ENCODE measurements around the gene AOAH.

AOAH gene

GRCh38 chr7:36630112-36630650, 94.1 kb downstream of the AOAH start:
- H3K27me3 ChIP-seq (replicated peaks in 2 of 5; ENCODE audit: control insufficient read depth in 4 of 5, insufficient read depth in 5 of 5, low read length in 4 of 5), result no peaks in the 10 kb centered on the region
- H3K4me3 ChIP-seq (ENCODE audit: control insufficient read depth in 1 of 7, extremely low read depth in 1 of 7, insufficient read depth in 4 of 7, low read depth in 2 of 7, low read length in 6 of 7), result no peak overlapping the region
- DNase-seq, result no peak
- ChIA-PET POLR2A (no interaction called here), CTCF (interaction anchor here (0.8 to 2.1 kb wide), 4 partner anchors 9 to 25 kb away, joined by 3 to 7 read pairs (median 4); no protein-coding TSS in a partner anchor)
- H3K4me1 ChIP-seq (ENCODE audit: control extremely low read depth in 1 of 4, control insufficient read depth in 4 of 4, insufficient read depth in 4 of 4, low read length in 3 of 4), result peaks cover 4 to 24% (median 12%) of the 10 kb centered on the region in 4 experiments
- WGBS (ENCODE audit: insufficient coverage), result 97% methylated on average over 4 of the region's 6 CpGs
- H3K9me3 ChIP-seq (ENCODE audit: control extremely low read depth in 1 of 5, control insufficient read depth in 4 of 5, insufficient read depth in 2 of 5, low read depth in 1 of 5, low read length in 4 of 5), result no peaks in the 10 kb centered on the region
- peaks cover 0 to 9% (median 2%) of the 10 kb centered on the region in 4 experiments for H3K36me3 ChIP-seq (ENCODE audit: control insufficient read depth in 4 of 4, insufficient read depth in 4 of 4, low read length in 3 of 4)
- no peak overlapping the region for H3K27ac ChIP-seq (ENCODE audit: insufficient read depth in 1 of 2, low read depth in 1 of 2, low read length in 2 of 2, poor library complexity in 1 of 2, severe bottlenecking in 2 of 2)

GRCh38 chr7:36629351-36629750, 94.9 kb downstream of the AOAH start:
- Histone ChIP-seq H3K4me1 (ENCODE audit: control extremely low read depth in 1 of 4, control insufficient read depth in 4 of 4, insufficient read depth in 4 of 4, low read length in 3 of 4) (peaks cover 7 to 32% (median 20%) of the 10 kb centered on the region in 4 experiments), H3K9me3 (ENCODE audit: control extremely low read depth in 1 of 5, control insufficient read depth in 4 of 5, insufficient read depth in 2 of 5, low read depth in 1 of 5, low read length in 4 of 5) (no peaks in the 10 kb centered on the region), H3K36me3 (ENCODE audit: control insufficient read depth in 4 of 4, insufficient read depth in 4 of 4, low read length in 3 of 4) (peaks cover 0 to 9% (median 2%) of the 10 kb centered on the region in 4 experiments), H3K27ac (ENCODE audit: insufficient read depth in 1 of 2, low read depth in 1 of 2, low read length in 2 of 2, poor library complexity in 1 of 2, severe bottlenecking in 2 of 2) (no peak overlapping the region), H3K27me3 (replicated peaks in 2 of 5; ENCODE audit: control insufficient read depth in 4 of 5, insufficient read depth in 5 of 5, low read length in 4 of 5) (no peaks in the 10 kb centered on the region), H3K4me3 (ENCODE audit: control insufficient read depth in 1 of 7, extremely low read depth in 1 of 7, insufficient read depth in 4 of 7, low read depth in 2 of 7, low read length in 6 of 7) (no peak overlapping the region)
- DNase-seq, result no peak
- WGBS (ENCODE audit: insufficient coverage), result no CpG with 5 or more reads among the region's 1 CpG
- ChIA-PET CTCF (no interaction called here), POLR2A (no interaction called here)

GRCh38 chr7:36627836-36628235, 96.5 kb downstream of the AOAH start:
- DNase-seq, result no peak
- ChIA-PET CTCF (interaction anchor here (1.0 to 2.3 kb wide), 2 partner anchors 11 to 42 kb away, joined by 3 to 11 read pairs; no protein-coding TSS in a partner anchor), POLR2A (no interaction called here)
- Histone ChIP-seq H3K27me3 (replicated peaks in 2 of 5; ENCODE audit: control insufficient read depth in 4 of 5, insufficient read depth in 5 of 5, low read length in 4 of 5) (no peaks in the 10 kb centered on the region), H3K36me3 (ENCODE audit: control insufficient read depth in 4 of 4, insufficient read depth in 4 of 4, low read length in 3 of 4) (peaks cover 0 to 6% (median 2%) of the 10 kb centered on the region in 4 experiments), H3K27ac (ENCODE audit: insufficient read depth in 1 of 2, low read depth in 1 of 2, low read length in 2 of 2, poor library complexity in 1 of 2, severe bottlenecking in 2 of 2) (no peak overlapping the region), H3K4me3 (ENCODE audit: control insufficient read depth in 1 of 7, extremely low read depth in 1 of 7, insufficient read depth in 4 of 7, low read depth in 2 of 7, low read length in 6 of 7) (no peak overlapping the region), H3K4me1 (ENCODE audit: control extremely low read depth in 1 of 4, control insufficient read depth in 4 of 4, insufficient read depth in 4 of 4, low read length in 3 of 4) (peaks cover 14 to 45% (median 34%) of the 10 kb centered on the region in 4 experiments), H3K9me3 (ENCODE audit: control extremely low read depth in 1 of 5, control insufficient read depth in 4 of 5, insufficient read depth in 2 of 5, low read depth in 1 of 5, low read length in 4 of 5) (no peaks in the 10 kb centered on the region)
- 100% methylated on average over 4 of the region's 6 CpGs for WGBS (ENCODE audit: insufficient coverage)

GRCh38 chr7:36626111-36626510, 98.2 kb downstream of the AOAH start:
- ChIA-PET CTCF (interaction anchor here (1.2 to 2.3 kb wide), 5 partner anchors 13 to 157 kb away, joined by 3 to 11 read pairs (median 3); no protein-coding TSS in a partner anchor), POLR2A (no interaction called here)
- Histone ChIP-seq H3K27me3 (replicated peaks in 2 of 5; ENCODE audit: control insufficient read depth in 4 of 5, insufficient read depth in 5 of 5, low read length in 4 of 5) (no peaks in the 10 kb centered on the region), H3K9me3 (ENCODE audit: control extremely low read depth in 1 of 5, control insufficient read depth in 4 of 5, insufficient read depth in 2 of 5, low read depth in 1 of 5, low read length in 4 of 5) (no peaks in the 10 kb centered on the region), H3K4me3 (ENCODE audit: control insufficient read depth in 1 of 7, extremely low read depth in 1 of 7, insufficient read depth in 4 of 7, low read depth in 2 of 7, low read length in 6 of 7) (no peak overlapping the region), H3K36me3 (ENCODE audit: control insufficient read depth in 4 of 4, insufficient read depth in 4 of 4, low read length in 3 of 4) (peaks cover 0 to 3% (median 0%) of the 10 kb centered on the region in 4 experiments), H3K4me1 (ENCODE audit: control extremely low read depth in 1 of 4, control insufficient read depth in 4 of 4, insufficient read depth in 4 of 4, low read length in 3 of 4) (peaks cover 16 to 51% (median 37%) of the 10 kb centered on the region in 4 experiments), H3K27ac (ENCODE audit: insufficient read depth in 1 of 2, low read depth in 1 of 2, low read length in 2 of 2, poor library complexity in 1 of 2, severe bottlenecking in 2 of 2) (no peak overlapping the region)
- no peak for DNase-seq
- 89% methylated on average over 1 of the region's 2 CpGs for whole genome bisulfite sequencing (ENCODE audit: insufficient coverage)

GRCh38 chr7:36625247-36625646, 99.0 kb downstream of the AOAH start:
- Histone ChIP-seq H3K4me1 (ENCODE audit: control extremely low read depth in 1 of 4, control insufficient read depth in 4 of 4, insufficient read depth in 4 of 4, low read length in 3 of 4) (peaks cover 19 to 56% (median 39%) of the 10 kb centered on the region in 4 experiments), H3K36me3 (ENCODE audit: control insufficient read depth in 4 of 4, insufficient read depth in 4 of 4, low read length in 3 of 4) (peaks cover 0 to 1% (median 0%) of the 10 kb centered on the region in 4 experiments), H3K9me3 (ENCODE audit: control extremely low read depth in 1 of 5, control insufficient read depth in 4 of 5, insufficient read depth in 2 of 5, low read depth in 1 of 5, low read length in 4 of 5) (no peaks in the 10 kb centered on the region), H3K27me3 (replicated peaks in 2 of 5; ENCODE audit: control insufficient read depth in 4 of 5, insufficient read depth in 5 of 5, low read length in 4 of 5) (no peaks in the 10 kb centered on the region), H3K4me3 (ENCODE audit: control insufficient read depth in 1 of 7, extremely low read depth in 1 of 7, insufficient read depth in 4 of 7, low read depth in 2 of 7, low read length in 6 of 7) (no peak overlapping the region), H3K27ac (ENCODE audit: insufficient read depth in 1 of 2, low read depth in 1 of 2, low read length in 2 of 2, poor library complexity in 1 of 2, severe bottlenecking in 2 of 2) (no peak overlapping the region)
- CTCF ChIA-PET, result interaction anchor here (1.2 kb wide), 1 partner anchor 16 kb away, joined by 3 read pairs; no protein-coding TSS in a partner anchor
- WGBS (ENCODE audit: insufficient coverage), result 50% methylated on average over 2 of the region's 4 CpGs
- peak in 2 of 3 donors; percentile 58 to 60 for DNase-seq
- POLR2A ChIA-PET, result no interaction called here

- Histone ChIP-seq H3K27ac (ENCODE audit: insufficient read depth in 1 of 2, low read depth in 1 of 2, low read length in 2 of 2, poor library complexity in 1 of 2, severe bottlenecking in 2 of 2) (no peak overlapping the region), H3K4me1 (ENCODE audit: control extremely low read depth in 1 of 4, control insufficient read depth in 4 of 4, insufficient read depth in 4 of 4, low read length in 3 of 4) (peaks cover 19 to 56% (median 39%) of the 10 kb centered on the region in 4 experiments), H3K36me3 (ENCODE audit: control insufficient read depth in 4 of 4, insufficient read depth in 4 of 4, low read length in 3 of 4) (peaks cover 0 to 4% (median 0%) of the 10 kb centered on the region in 4 experiments), H3K27me3 (replicated peaks in 2 of 5; ENCODE audit: control insufficient read depth in 4 of 5, insufficient read depth in 5 of 5, low read length in 4 of 5) (no peaks in the 10 kb centered on the region), H3K4me3 (ENCODE audit: control insufficient read depth in 1 of 7, extremely low read depth in 1 of 7, insufficient read depth in 4 of 7, low read depth in 2 of 7, low read length in 6 of 7) (no peak overlapping the region), H3K9me3 (ENCODE audit: control extremely low read depth in 1 of 5, control insufficient read depth in 4 of 5, insufficient read depth in 2 of 5, low read depth in 1 of 5, low read length in 4 of 5) (no peaks in the 10 kb centered on the region)
- WGBS (ENCODE audit: insufficient coverage), result no CpG with 5 or more reads among the region's 1 CpG
- no peak for DNase-seq
- ChIA-PET CTCF (interaction anchor here (0.7 to 1.4 kb wide), 2 partner anchors 8 to 50 kb away, joined by 3 to 4 read pairs; no protein-coding TSS in a partner anchor), POLR2A (interaction anchor here (0.6 kb wide), 1 partner anchor 48 kb away, joined by 3 read pairs; no protein-coding TSS in a partner anchor)
These were observed 101.0 kb downstream of the AOAH start for GRCh38 chr7:36623247-36623646.

- CTCF ChIA-PET, result interaction anchor here (0.7 to 1.9 kb wide), 3 partner anchors 9 to 50 kb away, joined by 3 to 7 read pairs (median 5); no protein-coding TSS in a partner anchor
These were observed 102.9 kb downstream of the AOAH start for GRCh38 chr7:36621396-36621795.

More at GRCh38 chr7:36621396-36621795, 102.9 kb downstream of the AOAH start:
- POLR2A ChIA-PET, result no interaction called here
- Histone ChIP-seq H3K27me3 (replicated peaks in 2 of 5; ENCODE audit: control insufficient read depth in 4 of 5, insufficient read depth in 5 of 5, low read length in 4 of 5) (no peaks in the 10 kb centered on the region), H3K36me3 (ENCODE audit: control insufficient read depth in 4 of 4, insufficient read depth in 4 of 4, low read length in 3 of 4) (peaks cover 0 to 7% (median 0%) of the 10 kb centered on the region in 4 experiments), H3K9me3 (ENCODE audit: control extremely low read depth in 1 of 5, control insufficient read depth in 4 of 5, insufficient read depth in 2 of 5, low read depth in 1 of 5, low read length in 4 of 5) (no peaks in the 10 kb centered on the region), H3K4me1 (ENCODE audit: control extremely low read depth in 1 of 4, control insufficient read depth in 4 of 4, insufficient read depth in 4 of 4, low read length in 3 of 4) (peaks cover 19 to 46% (median 37%) of the 10 kb centered on the region in 4 experiments), H3K27ac (ENCODE audit: insufficient read depth in 1 of 2, low read depth in 1 of 2, low read length in 2 of 2, poor library complexity in 1 of 2, severe bottlenecking in 2 of 2) (no peak overlapping the region), H3K4me3 (ENCODE audit: control insufficient read depth in 1 of 7, extremely low read depth in 1 of 7, insufficient read depth in 4 of 7, low read depth in 2 of 7, low read length in 6 of 7) (no peak overlapping the region)
- WGBS (ENCODE audit: insufficient coverage), result 24% methylated on average over 9 of the region's 10 CpGs
- peak; percentile 31 to 79 (median 76) for DNase-seq
